ENCODE data around the gene DRD2.

Gene DRD2

GRCh38 chr11:113363996-113364641, 111.1 kb downstream of the DRD2 start:
- DNase-seq = no peak

GRCh38 chr11:113363406-113363805, 111.8 kb downstream of the DRD2 start:
- no peak for DNase-seq

Data from fibroblast of skin of right biceps (primary cell).